CD4-positive, CD25-positive, alpha-beta regulatory T cell (primary cell): ENCODE data around the gene RCAN2. TPM values are rescaled to one million over a fixed set of nuclear protein-coding genes. Genes with fewer than 3 reads are reported as not detected.

Experiments
- ATAC-seq, 2 donors: fragments of 150-1000 bp; cut with Tn5 transposase; one replicate each; pipeline ENCODE4 v1.10.0; 2021; ENCODE audit warnings: low read depth in 2 of 2, moderate number of reproducible peaks in 2 of 2, moderate library complexity in 1 of 2
- DNase-seq, 3 donors: peaks; one replicate each; pipeline versions ENCODE4 v3.0.0 to v3.0.0-alpha.2; 2012 to 2022; ENCODE audit warnings: mixed read lengths in 1 of 3
- H3K27ac ChIP-seq: one replicate; pipeline ENCODE4 v1.7.0; 2013; ENCODE audit warnings: mild to moderate bottlenecking, low read length; ENCODE audit not compliant: insufficient read depth, poor library complexity, severe bottlenecking
- H3K27me3 ChIP-seq: one replicate; pipeline ENCODE4 v1.7.0; 2013; ENCODE audit warnings: low read length; ENCODE audit not compliant: control insufficient read depth, insufficient read depth
- H3K36me3 ChIP-seq: one replicate; pipeline ENCODE4 v1.7.0; 2013; ENCODE audit warnings: mild to moderate bottlenecking, low read length, moderate library complexity; ENCODE audit not compliant: control insufficient read depth, insufficient read depth
- H3K4me1 ChIP-seq: 2 replicates; pipeline ENCODE4 v1.7.0; 2013; ENCODE audit warnings: mild to moderate bottlenecking, low read length; ENCODE audit not compliant: insufficient read depth, control insufficient read depth, poor library complexity, severe bottlenecking
- H3K4me3 ChIP-seq: one replicate; pipeline ENCODE4 v1.7.0; 2013; ENCODE audit warnings: low read depth, mild to moderate bottlenecking, low read length, moderate library complexity
- H3K9me3 ChIP-seq, 2 experiments: 1 replicate in 1 of 2; 2 replicates in 1 of 2; pipeline ENCODE4 v1.7.0; 2013; ENCODE audit warnings: low read length in 2 of 2, mild to moderate bottlenecking in 1 of 2, moderate library complexity in 1 of 2; ENCODE audit not compliant: control insufficient read depth in 2 of 2
- H3K27ac Mint-ChIP-seq, 3 donors: one replicate each; pipeline ENCODE4 v1.8.0; 2020 to 2022; ENCODE audit warnings: mild to moderate bottlenecking in 3 of 3, mixed read lengths in 3 of 3, moderate library complexity in 2 of 3
- H3K27me3 Mint-ChIP-seq: one replicate; pipeline ENCODE4 v1.8.0; 2022; ENCODE audit warnings: mild to moderate bottlenecking, mixed read lengths
- H3K36me3 Mint-ChIP-seq: one replicate; pipeline ENCODE4 v1.8.0; 2020; ENCODE audit warnings: mixed read lengths
- H3K4me1 Mint-ChIP-seq, 4 donors: one replicate each; pipeline ENCODE4 v1.8.0; 2020 to 2022; ENCODE audit warnings: mixed read lengths in 4 of 4, mild to moderate bottlenecking in 1 of 4
- H3K4me3 Mint-ChIP-seq, 4 donors: one replicate each; pipeline ENCODE4 v1.8.0; 2020 to 2022; ENCODE audit warnings: mild to moderate bottlenecking in 4 of 4, mixed read lengths in 4 of 4, moderate library complexity in 3 of 4
- H3K9me3 Mint-ChIP-seq, 7 donors: one replicate each; pipeline ENCODE4 v1.8.0; 2020 to 2022; ENCODE audit warnings: mixed read lengths in 7 of 7, mild to moderate bottlenecking in 3 of 7, moderate library complexity in 2 of 7
- polyA plus RNA-seq, 4 donors: library from polyadenylated mRNA; unstranded; fragments of 300-500 nt; fragmentation: Illumina TruSeq; gene quantifications; one replicate each; pipeline ENCODE4 v1.2.3, GENCODE V29; 2021
- total RNA-seq: library from RNA; stranded (reverse); gene quantifications from one replicate; pipeline ENCODE4 v1.2.3, GENCODE V29; 2022

Gene RCAN2
- total and polyA plus RNA-seq, 5 donors from 2014 or later: 0.08 to 0.14 TPM; not detected in 3

GRCh38 chr6:46293641-46294316 lies 197.5 kb downstream of the RCAN2 start:
- no peak for DNase-seq
- H3K27ac ChIP-seq: no peak overlapping the region
- no peaks in the 10 kb centered on the region for H3K4me1 Mint-ChIP-seq
- H3K36me3 ChIP-seq: no peaks in the 10 kb centered on the region
- no peak overlapping the region for H3K4me3 ChIP-seq
- peak overlapping the region in 1 of 4 donors; percentile 2 for H3K4me3 Mint-ChIP-seq
- peaks cover 13% of the 10 kb centered on the region for H3K27me3 Mint-ChIP-seq
- H3K9me3 Mint-ChIP-seq: peaks cover 0 to 9% (median 0%) of the 10 kb centered on the region in 7 donors
- H3K27me3 ChIP-seq: no peaks in the 10 kb centered on the region
- H3K27ac Mint-ChIP-seq: no peak overlapping the region
- no peaks in the 10 kb centered on the region for H3K9me3 ChIP-seq
- H3K4me1 ChIP-seq: no peaks in the 10 kb centered on the region
- no peak for ATAC-seq
- no peaks in the 10 kb centered on the region for H3K36me3 Mint-ChIP-seq

- H3K4me3 Mint-ChIP-seq: no peak overlapping the region
- no peak for DNase-seq
- peaks cover 5% of the 10 kb centered on the region for H3K27me3 ChIP-seq
- no peak overlapping the region for H3K27ac ChIP-seq
- H3K4me3 ChIP-seq: no peak overlapping the region
- H3K4me1 Mint-ChIP-seq: no peaks in the 10 kb centered on the region
- H3K9me3 ChIP-seq: no peaks in the 10 kb centered on the region
- H3K9me3 Mint-ChIP-seq: peaks cover 0 to 11% (median 0%) of the 10 kb centered on the region in 7 donors
- H3K27me3 Mint-ChIP-seq: peaks cover 13% of the 10 kb centered on the region
- no peaks in the 10 kb centered on the region for H3K36me3 Mint-ChIP-seq
- ATAC-seq: no peak
- H3K36me3 ChIP-seq: no peaks in the 10 kb centered on the region
- H3K4me1 ChIP-seq: no peaks in the 10 kb centered on the region
- H3K27ac Mint-ChIP-seq: no peak overlapping the region
These were observed 199.4 kb downstream of the RCAN2 start for GRCh38 chr6:46291880-46292279.

GRCh38 chr6:46291275-46291633 lies 200.0 kb downstream of the RCAN2 start:
- Mint-ChIP-seq H3K9me3 (peaks cover 0 to 14% (median 0%) of the 10 kb centered on the region in 7 donors), H3K36me3 (no peaks in the 10 kb centered on the region), H3K27ac (no peak overlapping the region), H3K4me3 (no peak overlapping the region), H3K27me3 (peaks cover 18% of the 10 kb centered on the region), H3K4me1 (no peaks in the 10 kb centered on the region)
- Histone ChIP-seq H3K27ac (no peak overlapping the region), H3K36me3 (no peaks in the 10 kb centered on the region), H3K4me1 (no peaks in the 10 kb centered on the region), H3K4me3 (no peak overlapping the region), H3K9me3 (no peaks in the 10 kb centered on the region), H3K27me3 (peaks cover 5% of the 10 kb centered on the region)
- DNase-seq (no peak), ATAC-seq (no peak)

- DNase-seq (no peak), ATAC-seq (no peak)
- no peak overlapping the region for H3K4me3 Mint-ChIP-seq
- no peak overlapping the region for H3K4me3 ChIP-seq
- peaks cover 0 to 13% (median 0%) of the 10 kb centered on the region in 7 donors for H3K9me3 Mint-ChIP-seq
- H3K27ac ChIP-seq: no peak overlapping the region
- H3K36me3 Mint-ChIP-seq: no peaks in the 10 kb centered on the region
- peaks cover 21% of the 10 kb centered on the region for H3K27me3 Mint-ChIP-seq
- H3K27ac Mint-ChIP-seq: no peak overlapping the region
- peaks cover 5% of the 10 kb centered on the region for H3K27me3 ChIP-seq
- H3K36me3 ChIP-seq: no peaks in the 10 kb centered on the region
- H3K4me1 ChIP-seq: no peaks in the 10 kb centered on the region
- H3K4me1 Mint-ChIP-seq: no peaks in the 10 kb centered on the region
- no peaks in the 10 kb centered on the region for H3K9me3 ChIP-seq
These were observed 200.6 kb downstream of the RCAN2 start for GRCh38 chr6:46290421-46291274.

GRCh38 chr6:46289898-46290297 lies 201.4 kb downstream of the RCAN2 start:
- H3K9me3 ChIP-seq: no peaks in the 10 kb centered on the region
- H3K27ac ChIP-seq: no peak overlapping the region
- no peak for ATAC-seq
- no peak overlapping the region for H3K4me3 ChIP-seq
- H3K36me3 ChIP-seq: no peaks in the 10 kb centered on the region
- Mint-ChIP-seq H3K9me3 (peaks cover 0 to 11% (median 0%) of the 10 kb centered on the region in 7 donors), H3K36me3 (no peaks in the 10 kb centered on the region), H3K27me3 (peaks cover 21% of the 10 kb centered on the region), H3K4me3 (no peak overlapping the region), H3K4me1 (no peaks in the 10 kb centered on the region), H3K27ac (no peak overlapping the region)
- H3K4me1 ChIP-seq: no peaks in the 10 kb centered on the region
- no peak for DNase-seq
- H3K27me3 ChIP-seq: peaks cover 5% of the 10 kb centered on the region

- Histone ChIP-seq H3K27me3 (peaks cover 5% of the 10 kb centered on the region), H3K27ac (no peak overlapping the region), H3K9me3 (no peaks in the 10 kb centered on the region), H3K4me1 (no peaks in the 10 kb centered on the region), H3K4me3 (no peak overlapping the region), H3K36me3 (no peaks in the 10 kb centered on the region)
- Mint-ChIP-seq H3K4me1 (no peaks in the 10 kb centered on the region), H3K36me3 (no peaks in the 10 kb centered on the region), H3K27ac (no peak overlapping the region), H3K9me3 (peaks cover 0 to 11% (median 0%) of the 10 kb centered on the region in 7 donors), H3K4me3 (no peak overlapping the region), H3K27me3 (peaks cover 21% of the 10 kb centered on the region)
- no peak for ATAC-seq
- DNase-seq: no peak
These were observed 202.4 kb downstream of the RCAN2 start for GRCh38 chr6:46288835-46289234.

GRCh38 chr6:46287681-46288080 lies 203.6 kb downstream of the RCAN2 start:
- Mint-ChIP-seq H3K27me3 (peaks cover 21% of the 10 kb centered on the region), H3K4me3 (no peak overlapping the region), H3K4me1 (no peaks in the 10 kb centered on the region), H3K27ac (no peak overlapping the region), H3K9me3 (peaks cover 0 to 11% (median 0%) of the 10 kb centered on the region in 7 donors), H3K36me3 (no peaks in the 10 kb centered on the region)
- no peak for DNase-seq
- Histone ChIP-seq H3K36me3 (no peaks in the 10 kb centered on the region), H3K4me3 (no peak overlapping the region), H3K4me1 (no peaks in the 10 kb centered on the region), H3K27ac (no peak overlapping the region), H3K9me3 (no peaks in the 10 kb centered on the region), H3K27me3 (peaks cover 5% of the 10 kb centered on the region)
- ATAC-seq: no peak
